Fibroblast of mammary gland (primary cell): ENCODE data around the gene ACTR8.
A peak's percentile ranks its signal among the peaks of the same experiment; 100 is the strongest.

Experiments
- DNase-seq: peaks from one replicate; pipeline ENCODE4 v3.0.0-alpha.2; 2010; ENCODE audit warnings: low read depth
- H3K4me3 ChIP-seq: 2 replicates; pipeline ENCODE4 v1.5.1; 2011; ENCODE audit warnings: low read depth, mild to moderate bottlenecking, low read length, moderate library complexity; ENCODE audit not compliant: control insufficient read depth
- TF ChIP-seq, protein P1 (sequence below): conservative IDR thresholded peaks from 2 replicates; pipeline ENCODE4 v1.5.1; 2011; ENCODE audit warnings: low read depth, low read length, inconsistent platforms; ENCODE audit not compliant: control insufficient read depth, insufficient read depth

The ACTR8 gene

GRCh38 chr3:53849916-53850315 is 32.0 kb downstream of the ACTR8 start:
- H3K4me3 ChIP-seq, result no peak overlapping the region
- no peak for DNase-seq
- TF ChIP-seq, protein P1, sequence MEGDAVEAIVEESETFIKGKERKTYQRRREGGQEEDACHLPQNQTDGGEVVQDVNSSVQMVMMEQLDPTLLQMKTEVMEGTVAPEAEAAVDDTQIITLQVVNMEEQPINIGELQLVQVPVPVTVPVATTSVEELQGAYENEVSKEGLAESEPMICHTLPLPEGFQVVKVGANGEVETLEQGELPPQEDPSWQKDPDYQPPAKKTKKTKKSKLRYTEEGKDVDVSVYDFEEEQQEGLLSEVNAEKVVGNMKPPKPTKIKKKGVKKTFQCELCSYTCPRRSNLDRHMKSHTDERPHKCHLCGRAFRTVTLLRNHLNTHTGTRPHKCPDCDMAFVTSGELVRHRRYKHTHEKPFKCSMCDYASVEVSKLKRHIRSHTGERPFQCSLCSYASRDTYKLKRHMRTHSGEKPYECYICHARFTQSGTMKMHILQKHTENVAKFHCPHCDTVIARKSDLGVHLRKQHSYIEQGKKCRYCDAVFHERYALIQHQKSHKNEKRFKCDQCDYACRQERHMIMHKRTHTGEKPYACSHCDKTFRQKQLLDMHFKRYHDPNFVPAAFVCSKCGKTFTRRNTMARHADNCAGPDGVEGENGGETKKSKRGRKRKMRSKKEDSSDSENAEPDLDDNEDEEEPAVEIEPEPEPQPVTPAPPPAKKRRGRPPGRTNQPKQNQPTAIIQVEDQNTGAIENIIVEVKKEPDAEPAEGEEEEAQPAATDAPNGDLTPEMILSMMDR, result no peak

DNA sequence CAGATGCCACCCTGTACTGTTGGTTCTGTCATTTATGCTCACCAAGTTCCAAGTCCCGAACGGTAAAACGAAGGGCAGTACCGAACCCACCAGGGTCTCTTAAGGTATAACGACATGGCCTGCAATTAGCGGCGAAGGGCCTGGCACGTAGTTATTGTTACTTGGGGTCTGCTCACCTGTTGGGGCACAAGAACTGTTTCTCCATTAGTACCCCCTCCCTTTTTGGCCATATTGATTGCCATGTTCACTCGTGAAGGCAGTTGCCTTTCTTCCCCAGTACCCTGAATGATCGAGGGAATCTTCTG is 35.1 kb downstream of the ACTR8 start:
- no peak for DNase-seq
- TF ChIP-seq, protein P1, result no peak
- H3K4me3 ChIP-seq, result no peak overlapping the region

- H3K4me3 ChIP-seq, result peak within 1 kb of the TSS; percentile 29
- TF ChIP-seq, protein P1, result no peak
- DNase-seq, result no peak
These were observed 35.7 kb downstream of the ACTR8 start, which contains the start of the genes CHDH and IL17RB for GRCh38 chr3:53846134-53846850. CHDH (minus strand) TSS chr3:53846419; CDS start chr3:53824008, 22,411 bp downstream. IL17RB (plus strand) TSS chr3:53846568; CDS start chr3:53846589, 21 bp downstream.

DNA sequence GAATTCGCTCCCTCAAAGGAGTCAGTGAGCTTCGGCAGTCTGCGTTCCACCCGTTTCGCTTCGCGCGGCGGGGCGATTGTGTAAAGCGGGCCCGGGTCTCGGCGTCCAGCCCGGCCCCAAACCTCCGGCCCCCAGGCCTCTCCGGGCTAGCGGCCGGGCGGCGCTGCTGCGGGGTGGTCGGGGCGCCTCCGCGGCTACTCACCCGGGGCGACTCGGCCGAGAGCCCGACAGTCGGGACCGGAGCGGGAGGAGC is 36.1 kb downstream of the ACTR8 start:
- TF ChIP-seq, protein P1, result no peak
- no peak for DNase-seq
- H3K4me3 ChIP-seq, result peak overlapping the region; percentile 29

- DNase-seq, result peak; percentile 24
These were observed 36.7 kb downstream of the ACTR8 start for GRCh38 chr3:53845103-53845880.

GRCh38 chr3:53844262-53845102 is 37.5 kb downstream of the ACTR8 start:
- no peak overlapping the region for H3K4me3 ChIP-seq
- TF ChIP-seq, protein P1, result no peak
- no peak for DNase-seq

More at GRCh38 chr3:53845103-53845880, 36.7 kb downstream of the ACTR8 start:
- TF ChIP-seq, protein P1, result peak; percentile 7
- H3K4me3 ChIP-seq, result peak overlapping the region; percentile 29
